Activated naive CD4-positive, alpha-beta T cell treated with anti-CD3 and anti-CD28 coated beads, Interleukin-2, amount 50 U/mL, for 16 hours (primary cell): ENCODE results near the gene TEX52.

Experiments
- DNase-seq: peaks from one replicate; pipeline ENCODE4 v3.0.0-alpha.2; 2020

TEX52 gene

DNA sequence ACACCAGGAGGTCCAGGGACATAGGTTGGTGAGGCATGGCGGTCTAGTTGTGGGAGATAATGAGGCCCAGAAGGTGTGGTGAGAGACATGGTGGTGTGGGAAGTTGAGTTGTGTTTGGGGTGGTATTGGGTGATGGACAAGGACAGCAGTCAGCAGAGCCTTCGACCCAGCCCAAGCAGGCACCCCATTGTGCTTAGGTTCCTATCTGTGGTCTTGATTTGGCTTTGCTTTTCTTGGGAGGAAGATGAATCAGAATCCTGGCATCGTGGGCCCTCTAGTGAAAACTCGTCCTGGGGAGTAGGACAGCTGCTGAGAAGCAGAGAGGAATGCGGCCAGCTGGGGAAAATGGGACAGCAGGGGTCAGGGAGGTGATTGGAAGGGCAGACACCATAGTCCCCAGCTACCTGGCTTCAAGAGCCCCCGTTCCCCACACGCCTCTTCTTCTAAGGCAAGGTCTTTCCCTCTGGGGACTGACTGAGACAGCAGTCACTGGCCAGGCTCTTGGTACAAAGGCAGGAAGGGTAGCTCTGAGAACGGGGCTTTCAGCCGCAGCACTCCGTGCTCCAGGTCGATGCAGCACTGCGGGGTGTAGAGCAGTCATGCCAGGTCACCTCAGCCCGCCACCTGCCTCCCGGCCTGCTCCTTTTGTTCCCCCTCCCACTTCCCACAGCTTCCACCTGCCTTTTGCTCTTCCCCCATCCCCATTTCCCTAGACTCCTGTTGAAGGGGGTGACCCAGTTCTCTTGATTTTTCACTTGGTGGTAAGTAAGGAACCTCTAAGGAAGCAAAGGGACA is 29.9 kb downstream of the TEX52 start:
- DNase-seq, result no peak

DNA sequence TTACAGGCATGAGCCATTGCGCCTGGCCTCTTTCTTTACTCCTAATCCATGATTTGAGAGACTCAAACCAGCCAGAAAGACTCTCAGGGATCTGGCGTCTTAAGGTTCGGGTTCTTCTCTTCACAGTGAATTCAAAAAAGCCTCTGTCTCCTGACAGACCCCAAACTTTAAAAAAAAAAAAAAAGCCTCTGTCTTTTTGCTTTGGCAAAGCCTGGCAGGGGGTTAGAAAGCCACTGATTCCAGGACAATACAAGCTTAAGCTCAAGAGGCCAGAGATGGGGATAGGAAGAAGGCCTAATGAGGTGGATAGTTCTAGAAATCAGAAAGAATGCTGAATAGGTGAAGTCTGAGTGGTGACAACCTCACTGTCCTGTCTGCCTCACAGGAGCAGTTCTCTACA is 30.8 kb downstream of the TEX52 start:
- no peak for DNase-seq

DNA sequence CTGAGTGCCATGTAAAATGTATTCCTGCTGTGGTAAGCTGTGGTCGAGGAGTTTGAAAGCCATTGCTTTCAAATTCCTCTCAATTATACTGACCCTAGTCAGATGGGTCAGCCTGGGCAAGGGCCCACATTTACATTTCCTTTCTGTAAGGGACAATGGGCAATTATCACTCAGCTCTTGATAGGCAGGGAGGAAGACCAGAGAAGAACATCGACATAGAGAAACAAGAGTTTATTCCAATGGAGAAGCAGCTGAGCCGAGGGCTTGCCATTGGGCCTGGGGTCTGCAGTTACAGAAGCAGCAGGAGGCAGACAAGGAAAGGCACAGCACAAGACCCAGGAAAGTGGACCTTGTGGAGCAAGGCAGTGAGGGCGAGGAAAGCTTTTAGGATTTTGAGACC is 31.7 kb downstream of the TEX52 start:
- DNase-seq, result no peak

DNA sequence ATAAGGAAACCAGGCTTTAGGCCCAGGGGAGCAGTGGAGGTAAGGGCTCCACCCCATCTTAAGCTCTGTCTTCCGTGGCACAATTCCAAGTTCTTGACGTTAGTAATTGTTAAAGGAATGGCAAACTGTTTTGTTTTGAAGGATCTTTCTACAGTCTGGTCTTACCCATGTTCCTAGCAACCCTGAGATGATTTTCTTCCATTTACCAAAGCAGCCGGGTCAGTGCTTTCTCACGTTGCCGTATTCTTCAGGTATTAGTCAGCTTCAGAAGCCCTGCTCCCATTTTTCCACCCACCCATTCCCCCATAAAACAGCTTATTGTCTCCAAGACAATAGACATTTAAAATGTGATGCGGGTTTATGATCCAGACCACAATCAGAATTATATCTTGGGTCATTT is 32.3 kb downstream of the TEX52 start:
- no peak for DNase-seq

GRCh38 chr12:2823483-2823882 is 33.4 kb downstream of the TEX52 start:
- no peak for DNase-seq

DNA sequence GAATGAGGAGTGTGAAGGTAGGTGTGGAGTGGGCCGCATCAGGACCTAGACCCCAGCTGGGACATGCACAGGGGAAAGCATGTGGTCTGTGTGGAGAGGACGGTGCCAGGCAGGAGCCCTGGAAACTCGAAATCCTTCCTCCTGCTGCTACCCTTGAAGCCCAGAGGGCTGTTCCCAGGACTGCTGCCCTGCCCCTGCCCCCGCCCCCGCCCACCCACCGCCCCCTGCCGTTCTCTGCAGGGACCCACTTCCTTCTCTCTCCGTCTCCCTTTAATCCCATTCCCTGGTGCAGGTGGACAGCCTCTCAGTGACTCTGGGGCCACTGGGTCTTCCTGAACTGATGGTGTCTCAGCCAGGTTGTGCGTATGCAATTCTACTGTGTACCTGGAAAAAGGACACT is 36.4 kb downstream of the TEX52 start:
- DNase-seq, result no peak

DNA sequence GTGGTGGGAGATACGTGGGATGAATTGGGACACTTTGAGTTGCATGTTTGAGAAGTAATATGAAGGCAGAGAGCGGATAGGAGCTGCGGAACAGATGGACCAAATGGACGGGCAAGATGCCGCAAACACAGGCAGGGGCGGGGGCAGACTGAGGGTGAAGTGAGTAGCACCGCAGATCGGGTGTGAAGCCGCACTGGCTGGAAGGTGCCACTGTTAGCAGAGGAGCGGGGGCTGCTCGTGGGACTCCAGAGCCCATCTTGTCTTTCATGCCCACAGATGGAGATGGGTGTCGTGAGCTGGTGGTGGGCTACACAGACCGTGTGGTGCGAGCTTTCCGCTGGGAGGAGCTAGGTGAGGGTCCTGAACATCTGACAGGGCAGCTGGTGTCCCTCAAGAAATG is 37.0 kb downstream of the TEX52 start:
- DNase-seq, result no peak

DNA sequence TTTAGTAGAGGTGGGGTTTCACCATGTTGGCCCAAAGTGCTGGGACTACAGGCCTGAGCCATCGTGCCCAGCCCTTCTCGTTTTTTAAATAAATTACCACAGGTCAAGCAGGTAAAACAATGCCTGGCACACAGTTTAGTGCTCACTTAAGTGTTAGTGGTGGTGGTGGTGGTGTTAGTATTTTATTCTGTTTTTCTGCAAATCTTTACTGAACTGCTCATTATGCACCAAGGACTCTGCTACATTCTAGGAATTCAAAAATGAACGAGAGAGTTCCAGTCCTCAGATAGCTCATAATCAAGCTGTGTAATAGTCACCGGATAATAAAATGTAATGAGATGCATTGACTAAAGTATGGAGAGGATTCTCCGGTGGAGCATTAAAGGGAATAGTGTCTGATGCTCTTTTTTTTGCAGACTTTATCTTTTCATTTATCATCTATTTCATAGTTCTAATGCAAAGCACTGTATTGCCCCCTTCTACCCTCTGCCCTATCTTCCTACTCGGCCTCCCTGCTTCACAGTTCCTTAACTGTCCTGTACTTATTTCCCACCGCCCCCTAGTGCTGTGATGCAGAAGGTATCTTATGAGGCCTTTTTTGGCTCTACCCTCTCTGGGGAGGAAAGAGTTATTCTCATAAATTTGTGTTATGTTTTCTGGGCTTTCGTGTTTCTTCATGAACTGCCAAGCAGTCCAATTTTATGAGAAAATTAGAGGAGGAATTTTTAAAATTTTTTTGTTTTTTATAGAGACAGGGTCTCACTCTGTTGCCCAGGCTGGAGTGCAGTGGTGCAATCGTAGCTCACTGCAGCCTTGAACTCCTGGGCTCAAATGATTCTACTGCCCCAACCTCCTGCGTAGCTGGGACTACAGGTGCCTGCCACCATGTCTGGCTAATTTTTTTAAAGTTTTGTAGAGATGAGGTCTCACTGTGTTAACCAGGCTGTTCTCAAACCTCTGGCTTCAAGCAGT is 43.3 kb downstream of the TEX52 start:
- peak; percentile 53 for DNase-seq

DNA sequence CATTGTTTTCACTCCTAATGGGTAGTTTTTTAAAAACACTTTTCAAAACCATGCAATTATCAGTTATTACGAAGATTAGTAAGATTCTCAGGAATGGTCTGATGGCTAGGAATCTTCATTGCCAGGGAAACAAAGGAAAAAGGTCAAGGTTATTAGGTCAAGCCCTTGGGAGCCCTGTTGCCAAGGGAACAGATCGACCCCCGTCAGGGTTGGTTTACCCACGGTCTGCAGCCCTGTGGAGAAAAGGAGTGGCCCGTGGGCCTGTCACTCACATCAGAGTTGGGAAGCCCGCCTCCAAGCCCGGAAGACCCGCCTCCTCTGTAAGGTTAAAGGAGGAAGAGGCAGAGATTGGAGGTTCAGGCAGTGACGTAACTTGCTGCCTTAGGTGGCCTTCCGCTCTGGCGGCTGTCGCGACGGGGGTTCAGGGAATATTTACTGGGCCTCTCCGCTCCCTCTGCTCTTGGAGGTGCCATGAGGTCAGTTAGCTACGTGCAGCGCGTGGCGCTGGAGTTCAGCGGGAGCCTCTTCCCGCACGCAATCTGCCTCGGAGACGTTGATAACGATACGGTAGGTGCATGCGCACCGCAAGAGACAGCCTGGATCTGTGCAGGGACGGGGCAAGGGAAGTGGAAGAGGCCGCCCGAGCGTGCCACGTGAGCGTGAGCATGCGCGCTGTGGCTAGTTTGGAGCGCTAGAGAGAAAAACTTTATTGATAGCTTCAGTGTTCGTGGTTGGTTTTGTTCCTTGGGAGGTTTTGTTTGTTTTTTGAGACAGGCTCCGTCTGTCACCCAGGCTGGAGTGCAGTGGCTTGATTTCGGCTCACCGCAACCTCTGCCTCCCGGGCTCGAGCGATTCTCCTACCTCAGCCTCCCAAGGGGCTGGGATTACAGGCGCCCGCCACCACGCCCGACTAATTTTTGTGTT is 44.3 kb downstream of the TEX52 start, which contains the start of gene ITFG2:
ITFG2 (plus strand) TSS at position 379 of the 924 bp plus-strand sequence; CDS start at position 472, 93 bp downstream.
- peak; percentile 98 for DNase-seq

DNA sequence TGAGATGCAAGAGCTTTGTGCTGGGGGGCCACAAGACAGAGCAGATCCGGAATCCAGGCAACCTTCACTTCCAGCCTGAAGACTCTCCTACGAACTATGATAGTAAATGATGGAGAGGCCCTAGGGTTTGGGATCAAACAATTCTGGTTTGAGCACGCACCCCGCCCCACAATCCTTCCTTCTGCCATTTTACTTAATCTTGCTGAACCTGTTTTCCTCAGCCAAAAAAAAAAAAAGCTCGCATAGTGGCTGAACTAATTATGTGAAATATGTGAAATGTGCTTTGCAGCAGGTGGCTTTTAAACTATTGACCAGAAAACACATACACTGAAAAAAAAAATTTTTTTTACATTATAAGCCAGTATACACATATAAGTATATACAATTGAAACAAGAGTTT is 45.0 kb downstream of the TEX52 start:
- no peak for DNase-seq

- no peak for DNase-seq
These were observed 50.1 kb downstream of the TEX52 start for GRCh38 chr12:2806700-2807099.

GRCh38 chr12:2805143-2805520 is 51.7 kb downstream of the TEX52 start:
- DNase-seq, result no peak

DNA sequence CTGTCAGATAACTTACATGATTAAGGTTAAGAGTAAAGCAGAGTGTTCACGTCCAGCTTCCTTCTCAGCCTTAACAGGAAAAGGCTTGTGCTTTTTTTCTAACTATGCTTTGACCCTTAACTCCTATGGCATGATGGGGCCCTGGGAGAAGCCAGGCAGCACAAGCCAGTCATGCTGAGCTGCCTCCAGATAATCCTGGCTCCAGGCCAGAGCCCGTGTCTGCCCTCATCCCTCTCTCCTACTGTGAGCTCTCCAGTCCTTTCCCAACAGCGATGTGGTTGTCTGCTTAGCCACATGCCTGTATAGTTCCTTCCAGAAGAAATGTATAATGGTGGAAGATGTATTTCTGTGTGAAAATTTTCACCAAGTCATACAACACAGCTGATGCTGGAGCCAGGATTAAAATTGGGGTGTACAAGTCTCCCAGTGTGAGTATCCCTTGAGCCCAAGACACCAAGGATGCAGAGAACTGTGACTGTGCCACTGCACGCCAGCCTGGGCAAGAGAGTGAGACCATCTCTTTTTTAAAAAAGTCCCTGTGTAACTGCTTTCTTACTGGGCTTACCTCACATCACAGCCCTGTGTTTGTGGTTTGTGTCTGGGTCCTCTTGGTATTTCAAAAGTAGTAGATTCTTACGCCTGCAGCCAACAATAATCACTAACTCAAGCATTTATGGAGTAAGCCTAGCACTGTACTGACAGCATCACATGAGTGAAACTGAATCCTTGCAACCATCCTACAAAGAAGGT is 52.3 kb downstream of the TEX52 start:
- no peak for DNase-seq

- no peak for DNase-seq
These were observed 53.0 kb downstream of the TEX52 start for GRCh38 chr12:2803635-2804392.

- DNase-seq, result no peak
These were observed 55.6 kb downstream of the TEX52 start for GRCh38 chr12:2801044-2801783.

- no peak for DNase-seq
These were observed 56.7 kb downstream of the TEX52 start for GRCh38 chr12:2800046-2800570.
